PFSK-1 (cell line): ENCODE results near the gene SPDYE3.

Experiments used
- FOXP2 ChIP-seq: optimal IDR thresholded peaks from 2 replicates; pipeline ENCODE3; 2011; ENCODE audit warnings: borderline replicate concordance, control low read depth, inconsistent platforms; ENCODE audit not compliant: insufficient read depth; ENCODE audit errors: extremely low read length, extremely low read depth
- POLR2AphosphoS5 ChIP-seq: IDR thresholded peaks from 2 replicates; pipeline ENCODE4 v1.6.1; 2012; ENCODE audit warnings: low read depth, mild to moderate bottlenecking, control low read depth, low read length, moderate library complexity
- SIN3A ChIP-seq: IDR thresholded peaks from 2 replicates; pipeline ENCODE4 v1.6.1; 2012; ENCODE audit warnings: mild to moderate bottlenecking, low read length, moderate library complexity, borderline replicate concordance; ENCODE audit not compliant: insufficient read depth
- TAF1 ChIP-seq: IDR thresholded peaks from 2 replicates; pipeline ENCODE4 v1.6.1; 2012; ENCODE audit warnings: low read length, control low read depth, borderline replicate concordance; ENCODE audit not compliant: insufficient read depth
- TF ChIP-seq, protein P1 (sequence below), 2 experiments: IDR thresholded peaks; 2 replicates each; pipeline versions ENCODE4 v1.6.1 to v1.8.0; 2011 to 2012; ENCODE audit warnings: low read depth in 2 of 2, low read length in 2 of 2, control low read depth in 1 of 2, inconsistent platforms in 1 of 2, mild to moderate bottlenecking in 1 of 2, moderate library complexity in 1 of 2; ENCODE audit not compliant: insufficient read depth in 1 of 2

SPDYE3 gene

GRCh38 chr7:100367676-100368613 lies 60.4 kb downstream of the SPDYE3 start:
- TF ChIP-seq TAF1: no peak

GRCh38 chr7:100369105-100369504 lies 61.6 kb downstream of the SPDYE3 start:
- TF ChIP-seq POLR2AphosphoS5 (no peak), TAF1 (no peak), FOXP2 (no peak), SIN3A (no peak)
- TF ChIP-seq, protein P1, sequence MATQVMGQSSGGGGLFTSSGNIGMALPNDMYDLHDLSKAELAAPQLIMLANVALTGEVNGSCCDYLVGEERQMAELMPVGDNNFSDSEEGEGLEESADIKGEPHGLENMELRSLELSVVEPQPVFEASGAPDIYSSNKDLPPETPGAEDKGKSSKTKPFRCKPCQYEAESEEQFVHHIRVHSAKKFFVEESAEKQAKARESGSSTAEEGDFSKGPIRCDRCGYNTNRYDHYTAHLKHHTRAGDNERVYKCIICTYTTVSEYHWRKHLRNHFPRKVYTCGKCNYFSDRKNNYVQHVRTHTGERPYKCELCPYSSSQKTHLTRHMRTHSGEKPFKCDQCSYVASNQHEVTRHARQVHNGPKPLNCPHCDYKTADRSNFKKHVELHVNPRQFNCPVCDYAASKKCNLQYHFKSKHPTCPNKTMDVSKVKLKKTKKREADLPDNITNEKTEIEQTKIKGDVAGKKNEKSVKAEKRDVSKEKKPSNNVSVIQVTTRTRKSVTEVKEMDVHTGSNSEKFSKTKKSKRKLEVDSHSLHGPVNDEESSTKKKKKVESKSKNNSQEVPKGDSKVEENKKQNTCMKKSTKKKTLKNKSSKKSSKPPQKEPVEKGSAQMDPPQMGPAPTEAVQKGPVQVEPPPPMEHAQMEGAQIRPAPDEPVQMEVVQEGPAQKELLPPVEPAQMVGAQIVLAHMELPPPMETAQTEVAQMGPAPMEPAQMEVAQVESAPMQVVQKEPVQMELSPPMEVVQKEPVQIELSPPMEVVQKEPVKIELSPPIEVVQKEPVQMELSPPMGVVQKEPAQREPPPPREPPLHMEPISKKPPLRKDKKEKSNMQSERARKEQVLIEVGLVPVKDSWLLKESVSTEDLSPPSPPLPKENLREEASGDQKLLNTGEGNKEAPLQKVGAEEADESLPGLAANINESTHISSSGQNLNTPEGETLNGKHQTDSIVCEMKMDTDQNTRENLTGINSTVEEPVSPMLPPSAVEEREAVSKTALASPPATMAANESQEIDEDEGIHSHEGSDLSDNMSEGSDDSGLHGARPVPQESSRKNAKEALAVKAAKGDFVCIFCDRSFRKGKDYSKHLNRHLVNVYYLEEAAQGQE (IDR thresholded peaks at IDR 0.05; ENCODE audit: insufficient read depth in 1 of 2, low read depth in 2 of 2, low read length in 2 of 2): no peak

DNA sequence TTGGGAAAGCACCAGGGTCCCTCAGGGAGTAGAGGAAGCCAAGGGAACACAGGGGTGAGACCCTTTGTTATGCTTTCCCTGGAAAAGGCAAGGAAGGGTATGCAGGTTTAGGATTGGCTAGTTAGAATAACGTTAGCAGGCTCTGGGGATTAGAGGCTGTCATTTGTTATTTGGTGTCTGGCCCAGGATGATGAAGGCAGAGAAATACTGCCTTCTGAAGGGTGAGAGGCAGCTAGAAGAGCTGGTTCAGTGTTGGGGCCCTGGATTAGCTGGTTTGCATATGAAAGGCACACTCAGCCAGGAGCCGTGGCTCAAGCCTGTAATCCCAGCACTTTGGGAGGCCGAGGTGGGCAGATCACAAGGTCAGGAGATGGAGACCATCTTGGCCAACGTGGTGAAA lies 62.8 kb downstream of the SPDYE3 start:
- TF ChIP-seq SIN3A (no peak), POLR2AphosphoS5 (peak; percentile 14; the same call in 1 of the 2 replicates), FOXP2 (no peak), TAF1 (no peak)
- TF ChIP-seq, protein P1 (IDR thresholded peaks at IDR 0.05; ENCODE audit: insufficient read depth in 1 of 2, low read depth in 2 of 2, low read length in 2 of 2): no peak

DNA sequence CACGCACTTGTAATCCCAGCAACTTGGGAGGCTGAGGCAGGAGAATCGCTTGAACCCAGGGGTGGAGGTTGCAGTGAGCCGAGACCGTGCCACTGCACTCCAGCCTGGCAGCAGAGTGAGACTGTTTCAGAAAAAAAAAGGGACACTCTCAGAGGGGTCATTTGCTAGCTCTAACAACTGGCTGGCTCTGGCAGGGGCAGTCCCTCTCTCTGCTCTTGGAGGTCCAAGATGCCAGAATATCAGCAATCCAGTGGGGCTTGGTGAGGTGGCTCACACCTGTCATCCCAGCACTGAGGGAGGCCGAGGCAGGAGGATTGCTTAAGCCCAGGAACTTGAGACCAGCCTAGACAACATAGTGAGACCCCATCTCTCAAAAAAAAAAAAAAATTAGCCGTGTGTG lies 63.2 kb downstream of the SPDYE3 start:
- TF ChIP-seq, protein P1 (IDR thresholded peaks at IDR 0.05; ENCODE audit: insufficient read depth in 1 of 2, low read depth in 2 of 2, low read length in 2 of 2): no peak
- no peak for TF ChIP-seq POLR2AphosphoS5
- TF ChIP-seq TAF1: no peak
- TF ChIP-seq FOXP2: no peak
- no peak for TF ChIP-seq SIN3A

GRCh38 chr7:100371561-100372171 lies 64.2 kb downstream of the SPDYE3 start:
- TF ChIP-seq POLR2AphosphoS5 (no peak), SIN3A (no peak), TAF1 (no peak), FOXP2 (no peak)
- TF ChIP-seq, protein P1 (IDR thresholded peaks at IDR 0.05; ENCODE audit: insufficient read depth in 1 of 2, low read depth in 2 of 2, low read length in 2 of 2): no peak
